Measurements from ENCODE around the gene KMT2A.
A peak's percentile ranks its signal among the peaks of the same experiment; 100 is the strongest.

Gene KMT2A

DNA sequence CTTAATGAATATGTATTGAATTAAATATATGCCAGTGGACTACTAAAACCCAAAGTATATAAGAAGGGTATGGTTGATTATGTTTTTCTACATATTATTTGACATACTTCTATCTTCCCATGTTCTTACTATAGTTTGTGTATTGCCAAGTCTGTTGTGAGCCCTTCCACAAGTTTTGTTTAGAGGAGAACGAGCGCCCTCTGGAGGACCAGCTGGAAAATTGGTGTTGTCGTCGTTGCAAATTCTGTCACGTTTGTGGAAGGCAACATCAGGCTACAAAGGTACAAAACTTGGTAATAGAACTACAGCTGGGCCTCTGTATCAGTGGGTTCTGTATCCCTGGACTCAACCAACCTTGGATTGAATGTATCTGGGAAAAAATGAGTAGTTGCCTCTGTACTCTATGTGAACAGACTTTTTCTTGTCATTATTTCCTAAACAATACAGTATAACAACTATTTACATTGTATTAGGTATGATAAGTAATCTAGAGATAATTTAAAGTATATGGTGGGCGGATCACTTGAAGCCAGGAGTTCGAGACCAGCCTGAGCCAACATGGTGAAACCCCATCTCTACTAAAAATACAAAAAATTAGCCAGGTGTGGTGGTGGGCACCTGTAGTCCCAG lies 52.3 kb downstream of the KMT2A start:
- peak; percentile 81 for DNase-seq

DNA sequence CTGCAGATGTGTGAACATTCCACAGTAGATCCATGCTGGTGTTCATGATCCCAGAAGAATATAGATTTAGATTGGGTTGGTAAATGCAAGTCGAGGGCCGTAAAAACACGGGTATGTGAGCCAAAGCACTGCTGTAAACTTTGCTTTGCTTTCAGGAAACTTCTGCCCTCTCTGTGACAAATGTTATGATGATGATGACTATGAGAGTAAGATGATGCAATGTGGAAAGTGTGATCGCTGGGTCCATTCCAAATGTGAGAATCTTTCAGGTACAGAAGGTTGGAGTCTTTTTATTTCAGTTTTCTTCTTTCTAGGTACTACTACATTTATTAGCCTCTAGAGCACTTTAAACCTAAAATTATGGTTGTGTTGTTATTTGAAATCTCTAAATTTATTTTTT lies 54.7 kb downstream of the KMT2A start:
- no peak for DNase-seq

DNA sequence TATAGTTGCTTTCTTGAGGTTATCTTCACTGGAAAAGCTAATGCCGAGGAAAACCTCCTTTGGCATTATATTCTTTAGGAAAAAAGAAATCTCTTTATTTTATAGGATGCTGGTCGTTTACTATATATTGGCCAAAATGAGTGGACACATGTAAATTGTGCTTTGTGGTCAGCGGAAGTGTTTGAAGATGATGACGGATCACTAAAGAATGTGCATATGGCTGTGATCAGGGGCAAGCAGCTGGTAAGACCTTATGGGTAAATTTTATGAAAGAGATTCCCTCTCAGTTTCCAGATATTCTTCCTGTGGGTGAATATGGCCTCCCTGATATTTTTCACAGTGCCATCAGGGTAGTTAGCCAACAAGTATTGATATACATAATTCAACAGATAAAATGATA lies 61.5 kb downstream of the KMT2A start:
- DNase-seq: no peak

DNA sequence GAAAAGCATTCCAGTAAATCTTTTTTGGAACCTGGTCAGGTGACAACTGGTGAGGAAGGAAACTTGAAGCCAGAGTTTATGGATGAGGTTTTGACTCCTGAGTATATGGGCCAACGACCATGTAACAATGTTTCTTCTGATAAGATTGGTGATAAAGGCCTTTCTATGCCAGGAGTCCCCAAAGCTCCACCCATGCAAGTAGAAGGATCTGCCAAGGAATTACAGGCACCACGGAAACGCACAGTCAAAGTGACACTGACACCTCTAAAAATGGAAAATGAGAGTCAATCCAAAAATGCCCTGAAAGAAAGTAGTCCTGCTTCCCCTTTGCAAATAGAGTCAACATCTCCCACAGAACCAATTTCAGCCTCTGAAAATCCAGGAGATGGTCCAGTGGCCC lies 66.9 kb downstream of the KMT2A start:
- DNase-seq: no peak

DNA sequence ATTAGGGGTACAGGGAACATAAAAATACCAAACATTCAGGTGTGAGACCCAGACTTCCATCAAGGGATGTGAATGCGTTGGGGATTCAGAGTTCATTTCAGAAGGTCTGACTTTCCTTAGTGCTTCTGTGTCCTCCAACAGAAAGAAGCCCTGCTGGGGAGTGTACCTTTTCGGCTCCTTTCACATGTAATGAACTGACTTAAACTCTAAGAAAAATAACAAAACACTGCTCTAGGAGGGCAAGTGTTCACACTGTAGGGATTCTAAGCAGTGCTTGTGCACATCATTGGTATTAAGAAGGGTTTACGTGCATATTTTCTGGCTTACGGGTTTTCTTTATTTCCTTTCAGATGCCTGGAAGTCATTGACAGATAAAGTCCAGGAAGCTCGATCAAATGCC lies 75.3 kb downstream of the KMT2A start:
- DNase-seq: no peak

DNA sequence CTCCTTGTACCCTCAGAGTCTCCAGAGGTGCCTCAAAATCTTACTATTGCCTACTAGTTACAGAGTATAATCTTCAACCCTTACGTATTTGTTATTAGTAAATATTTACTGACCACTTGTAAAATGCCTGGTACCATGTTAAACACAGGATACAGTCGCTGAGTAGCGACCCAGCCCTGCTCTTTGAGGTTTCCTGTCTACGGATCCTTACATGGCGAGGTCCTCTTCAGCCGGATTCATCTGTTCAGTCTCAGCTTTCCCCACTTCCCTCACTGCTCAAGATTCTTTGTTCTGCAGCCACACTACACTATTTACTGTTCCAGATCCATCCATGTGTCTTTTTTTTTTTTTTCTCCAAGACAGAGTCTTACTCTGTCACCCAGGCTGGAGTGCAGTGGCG lies 77.8 kb downstream of the KMT2A start:
- DNase-seq: no peak

DNA sequence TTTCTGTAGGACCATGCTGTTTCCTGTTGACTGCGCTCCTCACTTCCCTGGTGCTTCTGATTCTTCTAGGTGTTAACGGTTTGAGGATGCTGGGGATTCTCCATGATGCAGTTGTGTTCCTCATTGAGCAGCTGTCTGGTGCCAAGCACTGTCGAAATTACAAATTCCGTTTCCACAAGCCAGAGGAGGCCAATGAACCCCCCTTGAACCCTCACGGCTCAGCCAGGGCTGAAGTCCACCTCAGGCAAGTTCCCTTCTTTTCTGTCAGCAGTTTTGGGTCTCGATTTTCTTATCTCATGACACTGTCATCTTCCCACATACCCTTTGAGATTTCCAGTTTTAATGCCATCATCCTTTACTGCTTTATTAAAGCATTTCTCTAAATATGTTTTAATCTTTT lies 83.3 kb downstream of the KMT2A start:
- DNase-seq: no peak

DNA sequence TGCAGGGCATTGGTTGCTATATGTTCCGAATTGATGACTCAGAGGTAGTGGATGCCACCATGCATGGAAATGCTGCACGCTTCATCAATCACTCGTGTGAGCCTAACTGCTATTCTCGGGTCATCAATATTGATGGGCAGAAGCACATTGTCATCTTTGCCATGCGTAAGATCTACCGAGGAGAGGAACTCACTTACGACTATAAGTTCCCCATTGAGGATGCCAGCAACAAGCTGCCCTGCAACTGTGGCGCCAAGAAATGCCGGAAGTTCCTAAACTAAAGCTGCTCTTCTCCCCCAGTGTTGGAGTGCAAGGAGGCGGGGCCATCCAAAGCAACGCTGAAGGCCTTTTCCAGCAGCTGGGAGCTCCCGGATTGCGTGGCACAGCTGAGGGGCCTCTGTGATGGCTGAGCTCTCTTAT lies 85.6 kb downstream of the KMT2A start:
- no peak for DNase-seq

DNA sequence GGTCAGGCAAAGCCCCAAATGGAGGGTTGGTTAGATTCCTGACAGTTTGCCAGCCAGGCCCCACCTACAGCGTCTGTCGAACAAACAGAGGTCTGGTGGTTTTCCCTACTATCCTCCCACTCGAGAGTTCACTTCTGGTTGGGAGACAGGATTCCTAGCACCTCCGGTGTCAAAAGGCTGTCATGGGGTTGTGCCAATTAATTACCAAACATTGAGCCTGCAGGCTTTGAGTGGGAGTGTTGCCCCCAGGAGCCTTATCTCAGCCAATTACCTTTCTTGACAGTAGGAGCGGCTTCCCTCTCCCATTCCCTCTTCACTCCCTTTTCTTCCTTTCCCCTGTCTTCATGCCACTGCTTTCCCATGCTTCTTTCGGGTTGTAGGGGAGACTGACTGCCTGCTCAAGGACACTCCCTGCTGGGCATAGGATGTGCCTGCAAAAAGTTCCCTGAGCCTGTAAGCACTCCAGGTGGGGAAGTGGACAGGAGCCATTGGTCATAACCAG lies 86.3 kb downstream of the KMT2A start:
- DNase-seq: no peak

DNA sequence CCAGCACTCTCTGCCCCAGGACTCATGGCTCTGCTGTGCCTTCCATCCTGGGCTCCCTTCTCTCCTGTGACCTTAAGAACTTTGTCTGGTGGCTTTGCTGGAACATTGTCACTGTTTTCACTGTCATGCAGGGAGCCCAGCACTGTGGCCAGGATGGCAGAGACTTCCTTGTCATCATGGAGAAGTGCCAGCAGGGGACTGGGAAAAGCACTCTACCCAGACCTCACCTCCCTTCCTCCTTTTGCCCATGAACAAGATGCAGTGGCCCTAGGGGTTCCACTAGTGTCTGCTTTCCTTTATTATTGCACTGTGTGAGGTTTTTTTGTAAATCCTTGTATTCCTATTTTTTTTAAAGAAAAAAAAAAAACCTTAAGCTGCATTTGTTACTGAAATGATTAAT lies 88.1 kb downstream of the KMT2A start:
- no peak for DNase-seq

DNA sequence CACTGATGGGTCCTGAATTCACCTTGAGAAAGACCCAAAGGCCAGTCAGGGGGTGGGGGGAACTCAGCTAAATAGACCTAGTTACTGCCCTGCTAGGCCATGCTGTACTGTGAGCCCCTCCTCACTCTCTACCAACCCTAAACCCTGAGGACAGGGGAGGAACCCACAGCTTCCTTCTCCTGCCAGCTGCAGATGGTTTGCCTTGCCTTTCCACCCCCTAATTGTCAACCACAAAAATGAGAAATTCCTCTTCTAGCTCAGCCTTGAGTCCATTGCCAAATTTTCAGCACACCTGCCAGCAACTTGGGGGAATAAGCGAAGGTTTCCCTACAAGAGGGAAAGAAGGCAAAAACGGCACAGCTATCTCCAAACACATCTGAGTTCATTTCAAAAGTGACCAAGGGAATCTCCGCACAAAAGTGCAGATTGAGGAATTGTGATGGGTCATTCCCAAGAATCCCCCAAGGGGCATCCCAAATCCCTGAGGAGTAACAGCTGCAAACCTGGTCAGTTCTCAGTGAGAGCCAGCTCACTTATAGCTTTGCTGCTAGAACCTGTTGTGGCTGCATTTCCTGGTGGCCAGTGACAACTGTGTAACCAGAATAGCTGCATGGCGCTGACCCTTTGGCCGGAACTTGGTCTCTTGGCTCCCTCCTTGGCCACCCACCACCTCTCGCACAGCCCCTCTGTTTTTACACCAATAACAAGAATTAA lies 88.6 kb downstream of the KMT2A start:
- no peak for DNase-seq

DNA sequence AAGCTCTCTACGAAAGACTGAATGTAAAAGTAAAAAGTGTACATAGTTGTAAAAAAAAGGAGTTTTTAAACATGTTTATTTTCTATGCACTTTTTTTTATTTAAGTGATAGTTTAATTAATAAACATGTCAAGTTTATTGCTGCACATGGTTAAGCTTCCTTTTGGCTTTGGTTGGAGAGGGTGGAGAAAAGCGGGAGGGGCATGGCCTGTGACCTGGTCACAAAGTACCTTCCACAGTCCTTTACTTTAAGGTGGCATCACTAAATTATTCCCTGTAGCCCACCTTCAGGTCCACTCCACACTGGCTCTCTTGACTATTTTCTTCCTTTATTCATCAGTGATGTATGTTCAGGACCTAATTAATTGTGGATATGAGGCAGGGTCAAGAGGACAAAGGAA lies 90.4 kb downstream of the KMT2A start:
- DNase-seq: no peak

DNA sequence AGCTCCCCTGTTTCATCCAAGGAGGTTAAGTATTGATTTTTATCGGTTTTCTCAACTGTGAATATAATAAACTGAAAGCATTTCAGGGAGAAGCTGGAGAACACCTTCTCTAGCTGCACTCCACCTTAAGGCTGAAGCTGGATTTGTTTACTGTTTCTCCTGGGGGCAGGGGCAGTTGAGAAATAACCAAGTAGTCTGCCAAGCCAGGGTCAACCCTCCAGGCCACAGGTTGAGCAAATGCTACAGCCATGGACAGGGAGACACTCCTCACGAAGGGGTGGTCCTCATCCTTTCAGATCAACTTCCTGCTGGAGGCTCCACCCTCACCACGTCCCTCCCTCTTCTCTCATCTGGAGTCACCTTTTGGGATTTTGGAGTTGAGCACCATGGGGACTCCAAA lies 90.8 kb downstream of the KMT2A start, which contains the start of gene TTC36:
Gene TTC36 (plus strand): TSS at position 366 of the 400 bp plus-strand sequence. CDS start 21 bp downstream, at position 387.
- DNase-seq: no peak

DNA sequence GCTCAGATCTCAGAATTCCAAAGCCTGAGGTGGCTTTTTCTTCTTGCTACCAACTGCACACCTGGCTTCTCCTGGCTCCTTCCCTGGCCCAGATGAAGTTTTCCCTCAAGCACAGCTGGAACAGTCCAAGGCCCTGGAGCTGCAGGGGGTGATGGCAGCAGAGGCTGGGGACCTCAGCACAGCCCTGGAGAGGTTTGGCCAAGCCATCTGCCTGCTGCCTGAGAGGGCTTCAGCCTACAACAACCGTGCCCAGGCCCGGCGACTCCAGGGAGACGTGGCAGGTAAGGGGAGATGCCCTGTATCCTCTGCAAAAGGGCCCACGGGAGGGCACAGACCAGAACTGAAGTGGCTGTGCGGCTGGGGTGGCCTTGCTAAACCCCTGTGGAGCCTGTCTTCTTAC lies 92.2 kb downstream of the KMT2A start:
- DNase-seq: no peak

DNA sequence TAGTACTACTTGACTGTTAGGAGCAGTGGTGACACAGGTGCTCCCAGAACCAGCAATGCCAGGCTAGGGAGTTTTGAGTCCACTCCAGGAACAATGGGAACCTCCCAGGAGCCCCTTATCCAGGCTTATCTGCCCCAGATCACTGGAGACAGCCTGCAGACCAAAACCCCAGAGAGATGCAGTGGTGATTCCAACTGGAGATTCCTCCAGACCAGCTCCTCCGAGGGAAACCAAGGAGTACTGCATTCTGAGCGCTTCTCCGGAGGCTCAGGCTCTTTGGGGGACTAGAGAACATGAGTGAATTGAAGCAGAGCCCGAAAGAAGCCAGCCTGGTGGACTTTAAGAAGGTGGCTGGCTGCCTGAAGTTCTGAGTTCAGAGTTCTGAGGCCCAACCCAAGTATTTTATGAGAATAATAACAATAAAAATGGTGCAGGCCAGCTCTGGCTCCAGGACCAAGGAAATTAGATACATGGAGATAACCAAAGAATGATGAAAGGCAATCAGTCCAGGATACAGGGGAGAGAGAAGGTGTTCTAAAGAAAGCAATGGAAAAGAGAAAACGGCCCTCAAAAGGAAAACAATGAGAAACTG lies 93.4 kb downstream of the KMT2A start:
- no peak for DNase-seq

DNA sequence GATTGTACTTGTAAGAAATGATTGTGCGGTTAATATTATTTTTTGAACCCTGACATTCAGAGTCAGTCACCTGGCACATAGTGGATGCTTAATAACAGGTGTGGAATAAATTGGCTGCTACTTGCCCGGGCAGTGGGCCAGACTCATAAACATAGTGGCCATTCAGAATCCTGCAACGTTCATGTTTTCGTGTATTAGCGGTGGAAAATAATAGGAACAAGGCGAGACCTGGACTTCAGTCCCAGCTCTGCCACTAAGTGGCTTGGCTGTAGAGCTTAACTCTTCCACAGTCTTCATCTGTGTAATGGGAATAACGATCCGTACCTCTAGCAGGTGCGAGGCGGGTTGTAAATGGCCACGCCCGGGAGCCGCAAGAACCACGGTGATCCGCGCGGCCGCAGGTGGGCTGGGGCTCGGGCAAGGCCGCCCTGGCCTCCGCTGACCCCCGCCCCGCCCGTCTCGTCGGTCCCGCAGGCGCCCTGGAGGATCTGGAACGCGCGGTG lies 93.9 kb downstream of the KMT2A start:
- no peak for DNase-seq

DNA sequence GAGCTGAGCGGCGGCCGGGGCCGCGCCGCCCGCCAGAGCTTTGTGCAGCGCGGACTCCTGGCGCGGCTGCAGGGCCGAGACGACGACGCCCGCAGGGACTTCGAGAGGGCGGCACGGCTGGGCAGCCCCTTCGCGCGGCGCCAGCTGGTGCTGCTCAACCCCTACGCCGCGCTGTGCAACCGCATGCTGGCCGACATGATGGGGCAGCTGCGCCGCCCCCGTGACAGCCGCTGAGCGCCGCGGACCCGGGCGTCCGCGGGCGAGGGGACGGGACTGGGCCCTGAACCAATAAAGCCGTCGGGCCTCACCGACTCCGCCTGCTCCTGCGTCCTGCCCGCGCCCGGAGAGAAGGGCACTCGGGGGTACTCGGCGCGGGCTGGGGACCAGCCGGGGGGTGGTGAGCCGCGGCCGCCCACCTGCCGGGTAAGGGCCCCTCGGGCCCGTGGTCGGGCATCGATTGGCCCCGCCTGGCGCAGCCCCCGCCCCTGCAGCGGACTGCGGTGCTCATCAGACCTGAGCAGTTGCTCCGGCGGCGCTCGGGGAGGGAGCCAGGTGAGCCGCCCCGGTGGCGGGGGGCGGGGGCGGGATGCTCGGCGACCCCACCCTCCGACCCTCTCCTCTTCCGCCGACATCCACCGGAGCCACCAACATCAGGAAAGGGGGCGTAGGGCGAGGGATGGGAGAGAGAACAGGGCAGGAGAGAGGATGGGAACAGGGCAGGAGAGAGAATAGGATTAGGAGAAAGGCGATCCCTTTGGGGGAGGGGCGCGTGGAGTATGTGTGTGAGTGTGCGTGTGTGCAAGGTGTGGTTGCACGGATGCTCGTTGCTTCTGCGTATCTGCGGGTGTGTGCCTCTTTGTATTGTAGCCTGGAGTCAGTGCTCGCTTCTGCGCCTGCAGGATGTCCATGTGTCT lies 94.6 kb downstream of the KMT2A start, which contains the start of gene TMEM25:
Gene TMEM25 (plus strand): TSS at position 510 of the 914 bp plus-strand sequence. CDS start 610 bp downstream, outside the sequence.
- DNase-seq: peak; percentile 66

DNA sequence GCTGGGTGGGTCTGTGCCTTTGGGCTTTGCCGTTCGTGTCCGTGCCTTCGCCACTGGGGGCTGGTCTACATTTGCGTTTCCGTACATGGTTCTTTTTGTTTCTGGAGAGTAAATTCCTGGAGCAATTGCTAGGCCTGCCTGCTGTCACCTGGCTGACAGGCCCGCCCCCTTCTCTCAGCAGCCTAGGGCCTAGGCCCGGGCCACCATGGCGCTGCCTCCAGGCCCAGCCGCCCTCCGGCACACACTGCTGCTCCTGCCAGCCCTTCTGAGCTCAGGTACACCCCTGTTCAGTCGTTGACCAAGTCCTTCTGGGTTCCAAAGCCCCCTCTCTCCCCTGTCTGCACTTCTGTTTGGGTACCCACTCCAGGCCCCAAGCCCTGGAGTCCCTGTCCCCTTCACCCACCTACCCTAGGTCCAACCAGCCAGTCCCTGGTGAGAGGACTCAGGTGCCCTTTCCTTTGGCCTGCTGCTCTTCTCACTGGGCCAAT lies 95.3 kb downstream of the KMT2A start:
- DNase-seq: no peak

DNA sequence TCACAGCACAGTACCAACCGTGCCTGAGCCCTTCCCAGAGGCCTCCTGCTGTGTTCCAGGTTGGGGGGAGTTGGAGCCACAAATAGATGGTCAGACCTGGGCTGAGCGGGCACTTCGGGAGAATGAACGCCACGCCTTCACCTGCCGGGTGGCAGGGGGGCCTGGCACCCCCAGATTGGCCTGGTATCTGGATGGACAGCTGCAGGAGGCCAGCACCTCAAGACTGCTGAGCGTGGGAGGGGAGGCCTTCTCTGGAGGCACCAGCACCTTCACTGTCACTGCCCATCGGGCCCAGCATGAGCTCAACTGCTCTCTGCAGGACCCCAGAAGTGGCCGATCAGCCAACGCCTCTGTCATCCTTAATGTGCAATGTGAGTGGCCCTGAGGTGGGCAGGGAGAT lies 95.8 kb downstream of the KMT2A start:
- no peak for DNase-seq

DNA sequence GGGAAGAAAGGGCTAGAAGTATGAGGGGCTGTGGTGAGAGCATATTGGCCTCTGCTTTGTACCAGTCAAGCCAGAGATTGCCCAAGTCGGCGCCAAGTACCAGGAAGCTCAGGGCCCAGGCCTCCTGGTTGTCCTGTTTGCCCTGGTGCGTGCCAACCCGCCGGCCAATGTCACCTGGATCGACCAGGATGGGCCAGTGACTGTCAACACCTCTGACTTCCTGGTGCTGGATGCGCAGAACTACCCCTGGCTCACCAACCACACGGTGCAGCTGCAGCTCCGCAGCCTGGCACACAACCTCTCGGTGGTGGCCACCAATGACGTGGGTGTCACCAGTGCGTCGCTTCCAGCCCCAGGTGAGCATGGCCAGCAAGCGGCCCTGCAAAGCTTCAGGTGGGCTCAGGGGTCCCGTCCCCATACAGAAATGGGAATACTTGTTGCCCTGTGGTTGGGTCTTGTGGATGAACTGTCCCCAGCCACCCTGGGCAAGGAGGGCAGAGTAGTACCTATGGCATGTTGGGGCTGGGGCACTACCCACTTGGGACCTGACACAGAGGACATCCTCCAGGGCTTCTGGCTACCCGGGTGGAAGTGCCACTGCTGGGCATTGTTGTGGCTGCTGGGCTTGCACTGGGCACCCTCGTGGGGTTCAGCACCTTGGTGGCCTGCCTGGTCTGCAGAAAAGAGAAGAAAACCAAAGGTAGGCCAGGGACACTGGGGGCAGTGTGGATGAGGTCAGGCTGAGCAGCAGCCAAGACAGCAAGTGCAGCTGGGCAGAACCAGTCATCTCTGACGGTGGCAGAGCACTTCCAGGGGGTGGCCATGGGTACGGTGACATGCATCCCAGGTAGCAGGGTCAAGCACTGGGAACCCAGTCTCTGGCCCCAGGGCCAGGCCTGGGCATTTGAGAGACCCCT lies 96.8 kb downstream of the KMT2A start:
- no peak for DNase-seq

Data from activated gamma-delta T cell treated with Interleukin-2 at 50 U/mL for 16 hours (primary cell).